GM23338 (cell line): ENCODE results near the gene ONECUT1. TPM values are rescaled to one million over a fixed set of nuclear protein-coding genes. Genes with fewer than 3 reads are reported as not detected.
A peak's percentile ranks its signal among the peaks of the same experiment; 100 is the strongest.

Source experiments
- ATAC-seq: fragments of 200-7000 bp; cut with Tn5 transposase; 3 replicates; pipeline ENCODE4 v1.9.1; 2020
- DNase-seq: peaks from one replicate; pipeline ENCODE4 v3.0.0-alpha.2; 2015; ENCODE audit warnings: low spot score
- H2AFZ ChIP-seq: fragments of 200-600 bp; sonication (generic); 2 replicates; pipeline ENCODE4 v1.8.0; 2016; ENCODE audit warnings: antibody characterized with exemption, mild to moderate bottlenecking, moderate library complexity
- H3F3A ChIP-seq: fragments of 200-600 bp; sonication (generic); replicated peaks from 2 replicates; pipeline ENCODE4 v1.8.0; 2017; ENCODE audit warnings: antibody characterized with exemption, mixed run types, low read depth
- H3K27ac ChIP-seq: fragments of 200-600 bp; sonication (generic); 2 replicates; pipeline ENCODE4 v1.6.1; 2016; ENCODE audit warnings: low read depth
- H3K27me3 ChIP-seq: fragments of 200-600 bp; sonication (generic); 2 replicates; pipeline ENCODE4 v1.8.0; 2016; ENCODE audit warnings: mild to moderate bottlenecking, mixed run types, moderate library complexity; ENCODE audit not compliant: insufficient read depth
- H3K36me3 ChIP-seq: fragments of 200-600 bp; sonication (generic); 2 replicates; pipeline ENCODE4 v1.8.0; 2016; ENCODE audit warnings: mild to moderate bottlenecking; ENCODE audit not compliant: insufficient read depth
- H3K4me1 ChIP-seq: fragments of 200-600 bp; sonication (generic); 2 replicates; pipeline ENCODE4 v1.8.0; 2016; ENCODE audit warnings: mild to moderate bottlenecking, moderate library complexity; ENCODE audit not compliant: insufficient read depth
- H3K4me2 ChIP-seq: fragments of 200-600 bp; sonication (generic); 2 replicates; pipeline ENCODE4 v1.7.1; 2017; ENCODE audit warnings: mixed run types
- H3K4me3 ChIP-seq: fragments of 200-600 bp; sonication (generic); 2 replicates; pipeline ENCODE4 v1.6.1; 2016; ENCODE audit warnings: mixed run types
- H3K79me2 ChIP-seq: fragments of 200-600 bp; sonication (generic); replicated peaks from 2 replicates; pipeline ENCODE4 v1.8.0; 2017; ENCODE audit warnings: mild to moderate bottlenecking; ENCODE audit not compliant: insufficient read depth
- H3K9me2 ChIP-seq: fragments of 200-600 bp; sonication (generic); 2 replicates; pipeline ENCODE4 v1.8.0; 2017; ENCODE audit not compliant: insufficient read depth
- H4K20me1 ChIP-seq: fragments of 200-600 bp; sonication (generic); replicated peaks from 2 replicates; pipeline ENCODE4 v1.8.0; 2017; ENCODE audit warnings: mild to moderate bottlenecking; ENCODE audit not compliant: insufficient read depth
- H3K27ac Mint-ChIP-seq: 2 replicates; pipeline ENCODE4 v1.8.0; 2020; ENCODE audit warnings: inconsistent platforms, mild to moderate bottlenecking, moderate library complexity, mixed read lengths
- H3K27me3 Mint-ChIP-seq: 3 replicates; pipeline ENCODE4 v1.8.0; 2022; ENCODE audit warnings: low read depth, mild to moderate bottlenecking, moderate library complexity, mixed read lengths, inconsistent platforms; ENCODE audit not compliant: insufficient read depth, poor library complexity
- H3K36me3 Mint-ChIP-seq: 3 replicates; pipeline ENCODE4 v1.8.0; 2021; ENCODE audit warnings: low read depth, mild to moderate bottlenecking, inconsistent platforms, moderate library complexity, mixed read lengths
- H3K4me1 Mint-ChIP-seq: 3 replicates; pipeline ENCODE4 v1.8.0; 2020; ENCODE audit warnings: mild to moderate bottlenecking, inconsistent platforms, mixed read lengths
- H3K4me3 Mint-ChIP-seq: 3 replicates; pipeline ENCODE4 v1.8.0; 2021; ENCODE audit warnings: moderate library complexity, mild to moderate bottlenecking, inconsistent platforms, mixed read lengths
- H3K9me3 Mint-ChIP-seq: 3 replicates; pipeline ENCODE4 v1.8.0; 2020; ENCODE audit warnings: moderate library complexity, mild to moderate bottlenecking, inconsistent platforms, mixed read lengths
- EZH2 ChIP-seq: fragments of 200-600 bp; sonication (generic); IDR thresholded peaks from one replicate; pipeline ENCODE4 v1.8.0; 2017; ENCODE audit warnings: antibody characterized with exemption, mild to moderate bottlenecking, low read depth; ENCODE audit not compliant: unreplicated experiment
- EZH2phosphoT487 ChIP-seq: fragments of 200-600 bp; sonication (generic); IDR thresholded peaks from one replicate; pipeline ENCODE4 v1.8.1; 2018; ENCODE audit warnings: antibody characterized with exemption; ENCODE audit not compliant: unreplicated experiment
- JUNB ChIP-seq: IDR thresholded peaks from one replicate; pipeline ENCODE4 v1.6.1; 2016; ENCODE audit warnings: antibody characterized with exemption; ENCODE audit not compliant: unreplicated experiment
- ZNF331 ChIP-seq: fragments of 250-450 bp; sonication (Bioruptor Pico); IDR thresholded peaks from 2 replicates; pipeline ENCODE4 v1.5.0; 2020; ENCODE audit warnings: low read depth, mild to moderate bottlenecking, moderate library complexity
- polyA plus RNA-seq: library from polyadenylated mRNA; unstranded; fragments of >200 nt; fragmentation: Nextera tagmentation; extraction: Ambion mirVana; gene quantifications from 2 replicates; pipeline ENCODE4 v1.2.1, GENCODE V29; 2016
- total RNA-seq: library from RNA; depleted of rRNA; stranded (reverse); fragments of >200 nt; shearing (Covaris generic); gene quantifications from 2 replicates; pipeline ENCODE4 v1.2.3, GENCODE V29; 2014
- TF ChIP-seq, protein P1 (sequence below): IDR thresholded peaks from one replicate; pipeline ENCODE4 v1.6.1; 2018; ENCODE audit warnings: antibody characterized with exemption; ENCODE audit not compliant: unreplicated experiment
- TF ChIP-seq, protein P2 (sequence below): fragments of 250-450 bp; sonication (Bioruptor Pico); IDR thresholded peaks from 2 replicates; pipeline ENCODE4 v1.5.0; 2020; ENCODE audit warnings: mild to moderate bottlenecking, moderate library complexity

ONECUT1 gene
- total and polyA plus RNA-seq, 2 experiments from 2014 or later, result 4.3 to 9.4 TPM

DNA sequence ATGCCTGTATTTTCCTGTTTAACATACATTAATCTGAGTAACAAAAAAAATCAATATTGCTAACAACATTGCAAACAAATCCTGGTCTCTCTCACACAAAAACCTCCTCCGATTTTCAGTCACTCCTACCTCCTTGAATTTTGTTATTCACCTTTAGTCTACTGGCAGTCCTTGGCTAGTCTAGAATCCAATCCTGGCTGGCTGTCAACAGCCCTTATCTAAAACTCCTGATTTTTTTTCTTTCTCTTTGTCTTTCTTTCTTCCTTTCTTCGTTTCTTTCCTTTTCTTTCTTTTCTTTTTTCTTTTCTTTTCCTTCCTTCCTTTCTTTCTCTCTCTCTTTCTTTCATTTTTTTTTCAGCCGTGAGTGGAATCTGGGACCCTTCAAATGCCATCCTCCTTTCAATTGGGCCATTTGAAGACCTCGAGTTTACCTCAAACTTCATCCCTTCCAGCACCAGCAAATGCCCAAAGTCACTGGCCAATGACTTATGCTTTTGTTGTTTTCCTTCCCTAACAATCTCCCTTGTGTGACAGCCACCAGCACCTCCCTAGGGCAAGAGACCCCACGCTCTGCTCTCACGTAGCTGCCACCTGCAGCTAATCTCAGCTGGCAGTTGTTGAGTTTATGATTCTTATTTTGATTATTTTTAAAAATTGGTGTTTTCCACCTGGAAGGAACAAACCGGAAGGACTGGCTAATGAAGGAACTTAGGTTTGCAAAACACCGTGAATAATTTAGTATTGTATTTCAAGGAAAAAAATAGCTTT lies 6.8 kb upstream of the ONECUT1 start:
- peaks cover 85% of the 10 kb centered on the region for H3K4me1 Mint-ChIP-seq
- no peak overlapping the region for H3K27ac Mint-ChIP-seq

More for the DNA sequence above, 6.8 kb upstream of the ONECUT1 start:
- H3K4me3 ChIP-seq, result peak overlapping the region; percentile 57
- peak overlapping the region; percentile 82 for H3K4me2 ChIP-seq
- H3K36me3 ChIP-seq, result no peaks in the 10 kb centered on the region; the same call in 1 of the 2 replicates
- Mint-ChIP-seq H3K27me3 (peaks cover 100% of the 10 kb centered on the region), H3K36me3 (peaks cover 23% of the 10 kb centered on the region), H3K4me3 (peak overlapping the region; percentile 44; the same call in 2 of the 3 replicates), H3K9me3 (peaks cover 14% of the 10 kb centered on the region; the same call in 1 of the 3 replicates)
- DNase-seq (no peak), ATAC-seq (no peak)
- no peak overlapping the region for H3K27ac ChIP-seq
- H4K20me1 ChIP-seq, result peaks cover 49% of the 10 kb centered on the region
- peaks cover 37% of the 10 kb centered on the region for H3F3A ChIP-seq
- peaks cover 98% of the 10 kb centered on the region for H3K4me1 ChIP-seq
- peaks cover 100% of the 10 kb centered on the region for H3K27me3 ChIP-seq
- H3K9me2 ChIP-seq, result no peaks in the 10 kb centered on the region
- no peak overlapping the region for H2AFZ ChIP-seq
- H3K79me2 ChIP-seq, result peaks cover 9% of the 10 kb centered on the region
- TF ChIP-seq ZNF331 (CRISPR knock-in tag) (no peak), EZH2 (peak; percentile 77), EZH2phosphoT487 (no peak), JUNB (no peak)
- TF ChIP-seq, protein P1, sequence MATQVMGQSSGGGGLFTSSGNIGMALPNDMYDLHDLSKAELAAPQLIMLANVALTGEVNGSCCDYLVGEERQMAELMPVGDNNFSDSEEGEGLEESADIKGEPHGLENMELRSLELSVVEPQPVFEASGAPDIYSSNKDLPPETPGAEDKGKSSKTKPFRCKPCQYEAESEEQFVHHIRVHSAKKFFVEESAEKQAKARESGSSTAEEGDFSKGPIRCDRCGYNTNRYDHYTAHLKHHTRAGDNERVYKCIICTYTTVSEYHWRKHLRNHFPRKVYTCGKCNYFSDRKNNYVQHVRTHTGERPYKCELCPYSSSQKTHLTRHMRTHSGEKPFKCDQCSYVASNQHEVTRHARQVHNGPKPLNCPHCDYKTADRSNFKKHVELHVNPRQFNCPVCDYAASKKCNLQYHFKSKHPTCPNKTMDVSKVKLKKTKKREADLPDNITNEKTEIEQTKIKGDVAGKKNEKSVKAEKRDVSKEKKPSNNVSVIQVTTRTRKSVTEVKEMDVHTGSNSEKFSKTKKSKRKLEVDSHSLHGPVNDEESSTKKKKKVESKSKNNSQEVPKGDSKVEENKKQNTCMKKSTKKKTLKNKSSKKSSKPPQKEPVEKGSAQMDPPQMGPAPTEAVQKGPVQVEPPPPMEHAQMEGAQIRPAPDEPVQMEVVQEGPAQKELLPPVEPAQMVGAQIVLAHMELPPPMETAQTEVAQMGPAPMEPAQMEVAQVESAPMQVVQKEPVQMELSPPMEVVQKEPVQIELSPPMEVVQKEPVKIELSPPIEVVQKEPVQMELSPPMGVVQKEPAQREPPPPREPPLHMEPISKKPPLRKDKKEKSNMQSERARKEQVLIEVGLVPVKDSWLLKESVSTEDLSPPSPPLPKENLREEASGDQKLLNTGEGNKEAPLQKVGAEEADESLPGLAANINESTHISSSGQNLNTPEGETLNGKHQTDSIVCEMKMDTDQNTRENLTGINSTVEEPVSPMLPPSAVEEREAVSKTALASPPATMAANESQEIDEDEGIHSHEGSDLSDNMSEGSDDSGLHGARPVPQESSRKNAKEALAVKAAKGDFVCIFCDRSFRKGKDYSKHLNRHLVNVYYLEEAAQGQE, result no peak
- TF ChIP-seq, protein P2, sequence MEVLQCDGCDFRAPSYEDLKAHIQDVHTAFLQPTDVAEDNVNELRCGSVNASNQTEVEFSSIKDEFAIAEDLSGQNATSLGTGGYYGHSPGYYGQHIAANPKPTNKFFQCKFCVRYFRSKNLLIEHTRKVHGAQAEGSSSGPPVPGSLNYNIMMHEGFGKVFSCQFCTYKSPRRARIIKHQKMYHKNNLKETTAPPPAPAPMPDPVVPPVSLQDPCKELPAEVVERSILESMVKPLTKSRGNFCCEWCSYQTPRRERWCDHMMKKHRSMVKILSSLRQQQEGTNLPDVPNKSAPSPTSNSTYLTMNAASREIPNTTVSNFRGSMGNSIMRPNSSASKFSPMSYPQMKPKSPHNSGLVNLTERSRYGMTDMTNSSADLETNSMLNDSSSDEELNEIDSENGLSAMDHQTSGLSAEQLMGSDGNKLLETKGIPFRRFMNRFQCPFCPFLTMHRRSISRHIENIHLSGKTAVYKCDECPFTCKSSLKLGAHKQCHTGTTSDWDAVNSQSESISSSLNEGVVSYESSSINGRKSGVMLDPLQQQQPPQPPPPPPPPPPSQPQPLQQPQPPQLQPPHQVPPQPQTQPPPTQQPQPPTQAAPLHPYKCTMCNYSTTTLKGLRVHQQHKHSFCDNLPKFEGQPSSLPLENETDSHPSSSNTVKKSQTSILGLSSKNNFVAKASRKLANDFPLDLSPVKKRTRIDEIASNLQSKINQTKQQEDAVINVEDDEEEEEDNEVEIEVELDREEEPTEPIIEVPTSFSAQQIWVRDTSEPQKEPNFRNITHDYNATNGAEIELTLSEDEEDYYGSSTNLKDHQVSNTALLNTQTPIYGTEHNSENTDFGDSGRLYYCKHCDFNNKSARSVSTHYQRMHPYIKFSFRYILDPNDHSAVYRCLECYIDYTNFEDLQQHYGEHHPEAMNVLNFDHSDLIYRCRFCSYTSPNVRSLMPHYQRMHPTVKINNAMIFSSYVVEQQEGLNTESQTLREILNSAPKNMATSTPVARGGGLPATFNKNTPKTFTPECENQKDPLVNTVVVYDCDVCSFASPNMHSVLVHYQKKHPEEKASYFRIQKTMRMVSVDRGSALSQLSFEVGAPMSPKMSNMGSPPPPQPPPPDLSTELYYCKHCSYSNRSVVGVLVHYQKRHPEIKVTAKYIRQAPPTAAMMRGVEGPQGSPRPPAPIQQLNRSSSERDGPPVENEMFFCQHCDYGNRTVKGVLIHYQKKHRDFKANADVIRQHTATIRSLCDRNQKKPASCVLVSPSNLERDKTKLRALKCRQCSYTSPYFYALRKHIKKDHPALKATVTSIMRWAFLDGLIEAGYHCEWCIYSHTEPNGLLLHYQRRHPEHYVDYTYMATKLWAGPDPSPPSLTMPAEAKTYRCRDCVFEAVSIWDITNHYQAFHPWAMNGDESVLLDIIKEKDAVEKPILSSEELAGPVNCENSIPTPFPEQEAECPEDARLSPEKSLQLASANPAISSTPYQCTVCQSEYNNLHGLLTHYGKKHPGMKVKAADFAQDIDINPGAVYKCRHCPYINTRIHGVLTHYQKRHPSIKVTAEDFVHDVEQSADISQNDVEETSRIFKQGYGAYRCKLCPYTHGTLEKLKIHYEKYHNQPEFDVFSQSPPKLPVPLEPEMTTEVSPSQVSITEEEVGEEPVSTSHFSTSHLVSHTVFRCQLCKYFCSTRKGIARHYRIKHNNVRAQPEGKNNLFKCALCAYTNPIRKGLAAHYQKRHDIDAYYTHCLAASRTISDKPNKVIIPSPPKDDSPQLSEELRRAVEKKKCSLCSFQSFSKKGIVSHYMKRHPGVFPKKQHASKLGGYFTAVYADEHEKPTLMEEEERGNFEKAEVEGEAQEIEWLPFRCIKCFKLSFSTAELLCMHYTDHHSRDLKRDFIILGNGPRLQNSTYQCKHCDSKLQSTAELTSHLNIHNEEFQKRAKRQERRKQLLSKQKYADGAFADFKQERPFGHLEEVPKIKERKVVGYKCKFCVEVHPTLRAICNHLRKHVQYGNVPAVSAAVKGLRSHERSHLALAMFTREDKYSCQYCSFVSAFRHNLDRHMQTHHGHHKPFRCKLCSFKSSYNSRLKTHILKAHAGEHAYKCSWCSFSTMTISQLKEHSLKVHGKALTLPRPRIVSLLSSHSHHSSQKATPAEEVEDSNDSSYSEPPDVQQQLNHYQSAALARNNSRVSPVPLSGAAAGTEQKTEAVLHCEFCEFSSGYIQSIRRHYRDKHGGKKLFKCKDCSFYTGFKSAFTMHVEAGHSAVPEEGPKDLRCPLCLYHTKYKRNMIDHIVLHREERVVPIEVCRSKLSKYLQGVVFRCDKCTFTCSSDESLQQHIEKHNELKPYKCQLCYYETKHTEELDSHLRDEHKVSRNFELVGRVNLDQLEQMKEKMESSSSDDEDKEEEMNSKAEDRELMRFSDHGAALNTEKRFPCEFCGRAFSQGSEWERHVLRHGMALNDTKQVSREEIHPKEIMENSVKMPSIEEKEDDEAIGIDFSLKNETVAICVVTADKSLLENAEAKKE (CRISPR knock-in tag), result no peak
